Trophoblast cell (in vitro differentiated cells and primary cell): ENCODE data around the gene ANKRD65.

ENCODE experiments used
- DNase-seq, 2 donors: peaks; one replicate each; pipeline ENCODE4 v3.0.0-alpha.2; 2016
- H2AFZ ChIP-seq: 2 replicates; pipeline ENCODE4 v1.6.1; 2013; ENCODE audit warnings: low read length, moderate library complexity, mild to moderate bottlenecking; ENCODE audit not compliant: insufficient read depth, poor library complexity
- H2AK5ac ChIP-seq: 2 replicates; pipeline ENCODE4 v1.6.1; 2013; ENCODE audit warnings: mild to moderate bottlenecking, low read length
- H2BK120ac ChIP-seq: 2 replicates; pipeline ENCODE4 v1.6.1; 2013; ENCODE audit warnings: low read length, mild to moderate bottlenecking, moderate library complexity; ENCODE audit not compliant: insufficient read depth, poor library complexity
- H2BK12ac ChIP-seq: 2 replicates; pipeline ENCODE4 v1.6.1; 2013; ENCODE audit warnings: mild to moderate bottlenecking, low read length, moderate library complexity
- H2BK5ac ChIP-seq: 2 replicates; pipeline ENCODE4 v1.6.1; 2013; ENCODE audit warnings: low read length, low read depth, moderate library complexity, mild to moderate bottlenecking; ENCODE audit not compliant: poor library complexity
- H3K14ac ChIP-seq: 2 replicates; pipeline ENCODE4 v1.6.1; 2013; ENCODE audit warnings: mild to moderate bottlenecking, low read length
- H3K18ac ChIP-seq: 2 replicates; pipeline ENCODE4 v1.6.1; 2013; ENCODE audit warnings: mild to moderate bottlenecking, low read length
- H3K23ac ChIP-seq: 2 replicates; pipeline ENCODE4 v1.6.1; 2013; ENCODE audit warnings: low read length
- H3K27ac ChIP-seq: 2 replicates; pipeline ENCODE4 v1.5.1; 2013; ENCODE audit warnings: low read depth, mild to moderate bottlenecking, inconsistent platforms, low read length, moderate library complexity
- H3K27me3 ChIP-seq: 2 replicates; pipeline ENCODE4 v1.6.1; 2013; ENCODE audit warnings: inconsistent platforms, mild to moderate bottlenecking, low read length, moderate library complexity; ENCODE audit not compliant: insufficient read depth
- H3K36me3 ChIP-seq, 2 experiments: 1 replicate in 1 of 2; 2 replicates in 1 of 2; pipeline ENCODE4 v1.6.1; 2013; ENCODE audit warnings: low read length in 2 of 2, mild to moderate bottlenecking in 2 of 2, moderate library complexity in 1 of 2; ENCODE audit not compliant: insufficient read depth in 2 of 2, control insufficient read depth in 1 of 2
- H3K4ac ChIP-seq: 2 replicates; pipeline ENCODE4 v1.6.1; 2013; ENCODE audit warnings: low read depth, mild to moderate bottlenecking, low read length, moderate library complexity
- H3K4me1 ChIP-seq, 2 experiments: 1 replicate in 1 of 2; 2 replicates in 1 of 2; pipeline ENCODE4 v1.6.1; 2013; ENCODE audit warnings: low read length in 2 of 2, mild to moderate bottlenecking in 2 of 2, moderate library complexity in 1 of 2; ENCODE audit not compliant: insufficient read depth in 2 of 2, control insufficient read depth in 1 of 2
- H3K4me2 ChIP-seq: 2 replicates; pipeline ENCODE4 v1.6.1; 2013; ENCODE audit warnings: inconsistent platforms, mild to moderate bottlenecking, low read length, moderate library complexity
- H3K4me3 ChIP-seq: 2 replicates; pipeline ENCODE4 v1.5.1; 2013; ENCODE audit warnings: mild to moderate bottlenecking, low read depth, low read length, inconsistent platforms
- H3K79me1 ChIP-seq: one replicate; pipeline ENCODE4 v1.6.1; 2013; ENCODE audit warnings: low read length
- H3K79me2 ChIP-seq: 2 replicates; pipeline ENCODE4 v1.6.1; 2013; ENCODE audit warnings: low read length, mild to moderate bottlenecking; ENCODE audit not compliant: control insufficient read depth, insufficient read depth, poor library complexity
- H3K9ac ChIP-seq: 2 replicates; pipeline ENCODE4 v1.6.1; 2013; ENCODE audit warnings: mild to moderate bottlenecking, low read length
- H3K9me3 ChIP-seq: 2 replicates; pipeline ENCODE4 v1.6.1; 2013; ENCODE audit warnings: low read depth, mild to moderate bottlenecking, control low read depth, inconsistent platforms, low read length; ENCODE audit not compliant: insufficient read depth
- H4K12ac ChIP-seq: 2 replicates; pipeline ENCODE4 v1.6.1; 2013; ENCODE audit warnings: low read depth, mild to moderate bottlenecking, low read length, moderate library complexity
- H4K8ac ChIP-seq: 2 replicates; pipeline ENCODE4 v1.6.1; 2013; ENCODE audit warnings: low read depth, mild to moderate bottlenecking, low read length, moderate library complexity
- H4K91ac ChIP-seq: one replicate; pipeline ENCODE4 v1.6.1; 2013; ENCODE audit warnings: low read depth, mild to moderate bottlenecking, low read length, moderate library complexity
- WGBS: extraction: QIAGEN DNeasy Blood & Tissue Kit; methylation state at CpG from one replicate; pipeline ENCODE4 v1.1.7; 2013; ENCODE audit warnings: missing lambda C conversion rate; ENCODE audit not compliant: insufficient read length, insufficient coverage; ENCODE audit errors: extremely low coverage; 5-methylcytosine and 5-hydroxymethylcytosine counted together

The ANKRD65 gene

GRCh38 chr1:1427106-1427819, 6.2 kb upstream of the ANKRD65 start:
- Histone ChIP-seq H3K9me3 (no peaks in the 10 kb centered on the region), H2AFZ (no peak overlapping the region), H3K14ac (peak overlapping the region; percentile 77), H3K27ac (no peak overlapping the region), H3K23ac (no peak overlapping the region), H3K79me1 (peaks cover 39% of the 10 kb centered on the region), H3K36me3 (no peaks in the 10 kb centered on the region), H3K4me2 (peak overlapping the region; percentile 61), H2BK5ac (peak overlapping the region; percentile 25), H4K12ac (peak overlapping the region; percentile 57), H3K79me2 (peaks cover 7% of the 10 kb centered on the region), H4K91ac (peak overlapping the region; percentile 91), H4K8ac (peak overlapping the region; percentile 73), H3K4ac (peak overlapping the region; percentile 61), H3K18ac (peak overlapping the region; percentile 72), H3K4me1 (peaks cover 45 to 48% of the 10 kb centered on the region in 2 experiments), H2BK120ac (peak overlapping the region; percentile 37), H3K9ac (no peak overlapping the region), H3K4me3 (peak overlapping the region; percentile 63), H3K27me3 (no peaks in the 10 kb centered on the region), H2AK5ac (no peak overlapping the region), H2BK12ac (no peak overlapping the region)
- WGBS: 100% methylated on average over 2 of the region's 66 CpGs
- peak in 1 of 2 donors; percentile 26 for DNase-seq

- no peak for DNase-seq
- no peak overlapping the region for H3K23ac ChIP-seq
- H3K36me3 ChIP-seq: no peaks in the 10 kb centered on the region
- peak overlapping the region; percentile 63 for H4K91ac ChIP-seq
- H3K9ac ChIP-seq: no peak overlapping the region
- H2BK5ac ChIP-seq: no peak overlapping the region
- H3K18ac ChIP-seq: no peak overlapping the region
- H3K14ac ChIP-seq: no peak overlapping the region
- H4K8ac ChIP-seq: no peak overlapping the region
- no peaks in the 10 kb centered on the region for H3K27me3 ChIP-seq
- H2BK12ac ChIP-seq: peak overlapping the region; percentile 56
- peaks cover 7% of the 10 kb centered on the region for H3K79me2 ChIP-seq
- H3K27ac ChIP-seq: no peak overlapping the region
- H2BK120ac ChIP-seq: no peak overlapping the region
- no peak overlapping the region for H3K4ac ChIP-seq
- no peak overlapping the region for H3K4me2 ChIP-seq
- H2AFZ ChIP-seq: no peak overlapping the region
- peaks cover 39% of the 10 kb centered on the region for H3K79me1 ChIP-seq
- no peaks in the 10 kb centered on the region for H3K9me3 ChIP-seq
- peaks cover 44 to 47% of the 10 kb centered on the region in 2 experiments for H3K4me1 ChIP-seq
- peak overlapping the region; percentile 32 for H2AK5ac ChIP-seq
- H3K4me3 ChIP-seq: no peak overlapping the region
- H4K12ac ChIP-seq: no peak overlapping the region
- WGBS: no CpG with 5 or more reads among the region's 19 CpGs
Observed at GRCh38 chr1:1426496-1427105, 5.5 kb upstream of the ANKRD65 start.

DNA sequence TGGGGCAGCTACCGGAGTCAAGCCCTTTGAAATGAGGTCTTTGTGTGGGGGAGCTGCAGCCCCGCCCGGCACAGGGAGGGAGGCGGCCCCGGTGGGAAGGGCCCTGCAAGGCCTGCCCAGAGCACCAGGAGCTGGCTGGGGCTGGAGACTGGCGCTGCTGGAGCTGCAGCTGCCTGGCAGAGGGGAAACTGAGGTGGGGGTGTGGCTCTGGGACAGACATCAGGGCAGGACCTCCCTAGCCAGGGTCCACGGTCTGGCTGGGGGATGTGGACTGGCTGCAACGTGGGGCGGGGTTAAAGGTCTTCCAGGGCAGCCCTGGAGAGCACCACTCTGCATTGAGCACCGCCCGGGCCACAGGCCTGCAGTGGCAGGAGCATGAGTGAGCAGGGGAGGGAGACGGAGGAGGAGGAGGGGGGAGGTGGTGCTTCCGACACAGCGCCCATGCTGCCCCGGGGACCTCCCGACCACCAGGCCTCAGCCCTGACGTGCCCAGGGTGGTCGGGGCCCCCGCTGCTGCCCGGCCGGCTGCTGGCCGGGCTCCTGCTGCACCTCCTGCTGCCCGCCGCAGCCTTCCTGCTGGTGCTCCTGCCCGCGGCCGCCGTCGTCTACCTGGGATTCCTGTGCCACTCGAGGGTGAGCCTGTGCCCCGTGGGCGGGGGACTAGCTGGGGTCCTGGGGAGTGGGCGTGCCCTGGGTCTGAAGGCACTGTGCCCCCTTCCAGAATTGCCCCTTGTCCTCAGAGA, 4.8 kb upstream of the ANKRD65 start:
- Histone ChIP-seq H3K23ac (no peak overlapping the region), H3K4ac (no peak overlapping the region), H3K27me3 (no peaks in the 10 kb centered on the region), H2BK12ac (peak overlapping the region; percentile 64), H4K91ac (peak overlapping the region; percentile 63), H3K9me3 (no peaks in the 10 kb centered on the region), H3K9ac (no peak overlapping the region), H3K14ac (peak overlapping the region; percentile 20), H4K8ac (peak overlapping the region; percentile 26), H3K18ac (peak overlapping the region; percentile 17), H3K79me2 (peaks cover 9% of the 10 kb centered on the region), H2AK5ac (peak overlapping the region; percentile 96), H3K36me3 (no peaks in the 10 kb centered on the region), H3K4me1 (peaks cover 43 to 47% of the 10 kb centered on the region in 2 experiments), H4K12ac (peak overlapping the region; percentile 37), H2BK5ac (no peak overlapping the region), H3K4me2 (no peak overlapping the region), H3K27ac (no peak overlapping the region), H2AFZ (no peak overlapping the region), H2BK120ac (no peak overlapping the region), H3K79me1 (peaks cover 40% of the 10 kb centered on the region), H3K4me3 (no peak overlapping the region)
- no CpG with 5 or more reads among the region's 33 CpGs for WGBS
- DNase-seq: no peak

DNA sequence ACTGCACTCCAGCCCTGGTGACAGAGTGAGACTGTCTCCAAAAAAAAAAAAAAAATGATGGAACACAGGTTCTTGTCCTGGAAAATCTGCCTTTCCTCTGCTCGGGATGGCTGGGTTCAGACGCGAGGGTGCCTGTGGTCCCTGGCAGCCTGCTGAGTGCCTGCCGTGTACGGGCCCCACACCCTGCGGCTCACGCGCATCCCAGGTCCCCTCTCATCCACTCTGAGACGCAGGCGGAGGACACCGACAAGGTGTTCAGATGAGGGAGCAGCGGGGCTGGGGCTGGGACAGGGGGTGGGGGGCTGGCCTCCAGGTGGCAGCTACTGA, 4.3 kb upstream of the ANKRD65 start:
- no CpG with 5 or more reads among the region's 12 CpGs for WGBS
- Histone ChIP-seq H3K14ac (no peak overlapping the region), H3K4ac (no peak overlapping the region), H4K8ac (peak overlapping the region; percentile 43), H3K18ac (no peak overlapping the region), H3K79me2 (peaks cover 9% of the 10 kb centered on the region), H4K91ac (peak overlapping the region; percentile 30), H2AFZ (no peak overlapping the region), H3K36me3 (no peaks in the 10 kb centered on the region), H3K27ac (no peak overlapping the region), H4K12ac (no peak overlapping the region), H2BK12ac (peak overlapping the region; percentile 71), H3K23ac (no peak overlapping the region), H3K4me3 (no peak overlapping the region), H2BK120ac (peak overlapping the region; percentile 42), H2AK5ac (no peak overlapping the region), H3K9me3 (no peaks in the 10 kb centered on the region), H3K27me3 (no peaks in the 10 kb centered on the region), H3K4me1 (peaks cover 43 to 47% of the 10 kb centered on the region in 2 experiments), H3K79me1 (peaks cover 39% of the 10 kb centered on the region), H2BK5ac (no peak overlapping the region), H3K4me2 (no peak overlapping the region), H3K9ac (no peak overlapping the region)
- DNase-seq: no peak
